ENCODE measurements around the gene UFD1. TPM values are rescaled to one million over a fixed set of nuclear protein-coding genes. Genes with fewer than 3 reads are reported as not detected.

The UFD1 gene
- total RNA-seq, 1 donor from 2014 or later, result 47.7 TPM

DNA sequence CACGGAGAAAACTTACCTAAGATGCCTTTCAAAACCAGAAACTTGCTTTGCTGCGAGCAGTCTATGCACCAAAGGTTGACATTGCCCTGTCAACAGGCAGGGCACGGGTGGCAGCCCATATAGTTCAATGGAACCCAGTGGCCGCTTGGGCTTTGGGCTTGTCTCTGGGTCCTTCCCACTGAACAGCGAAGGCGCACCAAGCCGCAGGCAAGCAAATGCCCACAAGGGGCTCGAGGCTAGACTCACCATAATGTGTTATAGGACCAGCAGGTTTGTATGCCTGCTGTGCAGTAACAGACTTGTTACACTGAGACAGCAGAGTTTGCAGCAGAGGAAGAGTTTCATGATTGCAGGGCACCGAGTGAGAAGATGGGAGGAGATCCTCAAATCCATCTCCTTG, 24.9 kb upstream of the UFD1 start:
- H3K4me3 ChIP-seq (ENCODE audit: low read depth, low read length), result no peak overlapping the region
- TF ChIP-seq, protein P1, sequence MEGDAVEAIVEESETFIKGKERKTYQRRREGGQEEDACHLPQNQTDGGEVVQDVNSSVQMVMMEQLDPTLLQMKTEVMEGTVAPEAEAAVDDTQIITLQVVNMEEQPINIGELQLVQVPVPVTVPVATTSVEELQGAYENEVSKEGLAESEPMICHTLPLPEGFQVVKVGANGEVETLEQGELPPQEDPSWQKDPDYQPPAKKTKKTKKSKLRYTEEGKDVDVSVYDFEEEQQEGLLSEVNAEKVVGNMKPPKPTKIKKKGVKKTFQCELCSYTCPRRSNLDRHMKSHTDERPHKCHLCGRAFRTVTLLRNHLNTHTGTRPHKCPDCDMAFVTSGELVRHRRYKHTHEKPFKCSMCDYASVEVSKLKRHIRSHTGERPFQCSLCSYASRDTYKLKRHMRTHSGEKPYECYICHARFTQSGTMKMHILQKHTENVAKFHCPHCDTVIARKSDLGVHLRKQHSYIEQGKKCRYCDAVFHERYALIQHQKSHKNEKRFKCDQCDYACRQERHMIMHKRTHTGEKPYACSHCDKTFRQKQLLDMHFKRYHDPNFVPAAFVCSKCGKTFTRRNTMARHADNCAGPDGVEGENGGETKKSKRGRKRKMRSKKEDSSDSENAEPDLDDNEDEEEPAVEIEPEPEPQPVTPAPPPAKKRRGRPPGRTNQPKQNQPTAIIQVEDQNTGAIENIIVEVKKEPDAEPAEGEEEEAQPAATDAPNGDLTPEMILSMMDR (conservative IDR thresholded peaks at IDR 0.05; ENCODE audit: low read depth, low read length), result no peak
- no peak for DNase-seq (ENCODE audit: low read depth)

DNA sequence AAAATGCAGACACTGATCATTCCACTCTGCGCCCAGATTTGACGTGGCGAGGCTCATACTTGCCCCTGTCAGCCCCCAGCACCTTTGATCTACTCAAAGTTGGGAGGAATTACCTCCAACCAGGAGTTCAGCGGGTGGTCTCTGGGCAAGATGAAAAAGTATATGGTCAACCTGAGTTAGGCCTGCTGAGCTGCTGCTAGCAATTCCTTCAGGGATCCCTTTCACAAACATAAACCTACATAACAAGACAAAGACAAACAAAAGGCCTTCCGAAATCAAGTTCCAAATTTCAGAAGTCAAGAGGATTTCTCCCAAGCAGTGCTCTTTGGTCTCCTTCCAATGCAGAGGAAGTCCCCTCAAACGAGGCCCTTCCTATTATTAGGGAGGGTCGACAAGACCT, 24.4 kb upstream of the UFD1 start:
- DNase-seq (ENCODE audit: low read depth), result no peak
- TF ChIP-seq, protein P1 (conservative IDR thresholded peaks at IDR 0.05; ENCODE audit: low read depth, low read length), result no peak
- H3K4me3 ChIP-seq (ENCODE audit: low read depth, low read length), result no peak overlapping the region

DNA sequence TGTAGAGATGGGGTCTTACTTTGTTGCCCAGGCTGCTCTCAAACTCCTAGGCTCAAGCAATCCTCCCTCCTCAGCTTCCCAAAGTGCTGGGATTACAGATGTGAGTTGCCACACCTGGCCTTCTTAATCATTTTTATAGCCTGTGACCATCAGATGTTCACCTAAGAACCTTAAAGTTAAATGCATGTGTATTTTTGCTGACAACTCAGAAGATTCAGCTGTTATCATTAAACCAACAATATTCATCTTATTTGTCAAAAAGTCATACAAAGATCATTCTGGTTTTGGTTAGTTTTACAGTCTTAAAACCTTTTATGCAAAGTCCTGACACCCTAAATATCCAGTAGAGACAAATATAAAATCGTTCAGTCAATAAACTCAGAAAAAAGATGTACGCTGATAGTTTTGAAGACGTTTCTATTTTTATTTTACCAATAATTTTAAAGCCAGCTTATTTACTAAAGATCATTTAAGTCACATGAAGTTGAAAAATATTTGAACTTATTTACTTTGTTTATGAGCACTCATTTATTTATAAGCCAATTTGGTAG, 23.0 kb upstream of the UFD1 start:
- H3K4me3 ChIP-seq (ENCODE audit: low read depth, low read length), result no peak overlapping the region
- TF ChIP-seq, protein P1 (conservative IDR thresholded peaks at IDR 0.05; ENCODE audit: low read depth, low read length), result no peak
- DNase-seq (ENCODE audit: low read depth), result no peak

DNA sequence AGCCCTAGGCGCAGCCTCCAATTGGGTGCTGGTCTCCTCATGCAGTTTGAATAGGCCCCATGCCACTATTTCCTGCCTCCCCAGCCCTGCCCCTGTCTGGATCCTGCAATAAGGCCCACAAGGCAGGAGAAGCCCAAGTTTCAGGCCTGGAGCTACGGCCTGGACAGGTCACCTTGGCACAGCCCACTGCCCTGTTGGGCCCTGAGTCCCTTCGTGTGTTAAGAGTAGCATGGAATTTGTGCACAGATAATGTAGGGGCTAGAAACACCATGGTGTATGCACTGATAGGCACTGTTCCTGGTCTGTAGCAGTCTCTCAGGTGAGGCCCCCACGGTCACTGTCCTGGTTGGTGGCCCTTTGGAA, 20.9 kb upstream of the UFD1 start:
- H3K4me3 ChIP-seq (ENCODE audit: low read depth, low read length), result no peak overlapping the region
- TF ChIP-seq, protein P1 (conservative IDR thresholded peaks at IDR 0.05; ENCODE audit: low read depth, low read length), result no peak
- no peak for DNase-seq (ENCODE audit: low read depth)

DNA sequence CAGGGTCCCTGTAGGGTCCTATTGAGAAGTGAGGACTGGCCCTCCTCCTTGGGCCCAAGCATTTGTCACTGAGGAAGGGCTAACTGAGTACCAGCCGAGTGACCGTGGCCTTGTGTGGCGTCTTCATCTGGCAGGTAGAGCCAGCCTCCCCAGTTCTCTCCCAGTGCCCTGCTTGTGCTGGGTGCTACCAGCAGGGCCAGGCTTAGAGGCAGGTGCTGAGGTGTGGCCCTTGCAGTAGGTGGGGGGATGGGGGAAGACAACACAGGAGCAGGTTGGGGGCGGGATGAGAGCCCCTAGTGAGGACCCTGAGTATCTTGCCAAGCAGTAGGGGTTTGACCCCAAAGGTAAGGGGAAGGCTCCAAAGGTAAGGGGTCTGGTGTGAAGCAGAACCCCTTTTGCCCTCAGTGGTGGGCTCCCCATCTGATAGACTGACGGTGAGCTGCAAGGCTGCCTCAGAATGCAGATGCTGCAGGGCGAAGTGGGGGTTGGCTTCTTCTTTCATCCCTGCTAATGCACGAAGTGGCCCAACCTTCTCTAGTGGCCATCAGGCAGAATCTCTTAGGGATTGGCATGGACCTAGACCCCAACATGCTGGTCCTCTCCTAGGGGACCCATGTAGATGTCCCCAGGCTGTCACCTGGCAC, 20.4 kb upstream of the UFD1 start:
- TF ChIP-seq, protein P1 (conservative IDR thresholded peaks at IDR 0.05; ENCODE audit: low read depth, low read length), result no peak
- DNase-seq (ENCODE audit: low read depth), result no peak
- no peak overlapping the region for H3K4me3 ChIP-seq (ENCODE audit: low read depth, low read length)

DNA sequence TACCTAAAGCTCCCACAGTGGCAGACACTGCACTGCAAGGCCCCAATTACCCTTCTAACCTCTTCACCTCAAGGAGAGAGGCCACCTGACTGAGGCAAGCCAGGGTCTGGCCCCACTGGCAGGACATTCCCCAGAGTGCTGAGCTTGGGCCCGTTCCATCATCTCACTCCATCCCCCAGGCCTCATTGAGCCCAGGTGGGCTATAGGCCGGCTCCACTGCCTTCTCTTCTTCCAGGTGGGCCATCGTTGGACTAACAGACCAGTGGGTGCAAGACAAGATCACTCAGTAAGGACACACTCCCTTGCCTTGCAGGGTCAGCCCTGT, 19.8 kb upstream of the UFD1 start:
- DNase-seq (ENCODE audit: low read depth), result no peak
- H3K4me3 ChIP-seq (ENCODE audit: low read depth, low read length), result no peak overlapping the region
- TF ChIP-seq, protein P1 (conservative IDR thresholded peaks at IDR 0.05; ENCODE audit: low read depth, low read length), result no peak

All from epithelial cell of proximal tubule (primary cell).